OCI-M1 (cell line): Measurements from ENCODE around the gene PFKFB2.
A peak's percentile ranks its signal among the peaks of the same experiment; 100 is the strongest.

Experiments used
- DNase-seq: peaks from one replicate; lab custom pipeline; 2025; lab: John Stamatoyannopoulos, UW

PFKFB2 gene

GRCh38 chr1:207021876-207022596 is 31.0 kb upstream of the PFKFB2 start:
- no peak for DNase-seq

- DNase-seq, result no peak
Measured at GRCh38 chr1:207022996-207023679, 29.9 kb upstream of the PFKFB2 start.

GRCh38 chr1:207024202-207025145 is 28.6 kb upstream of the PFKFB2 start:
- DNase-seq, result peak; percentile 99

GRCh38 chr1:207025146-207025880 is 27.8 kb upstream of the PFKFB2 start:
- DNase-seq, result no peak

GRCh38 chr1:207026104-207026534 is 27.0 kb upstream of the PFKFB2 start:
- no peak for DNase-seq

GRCh38 chr1:207027206-207027777 is 25.8 kb upstream of the PFKFB2 start:
- DNase-seq, result no peak

GRCh38 chr1:207027921-207028320 is 25.2 kb upstream of the PFKFB2 start:
- no peak for DNase-seq

- DNase-seq, result no peak
Measured at GRCh38 chr1:207028884-207029650, 24.0 kb upstream of the PFKFB2 start.

GRCh38 chr1:207029701-207030521 is 23.2 kb upstream of the PFKFB2 start:
- DNase-seq, result no peak

- no peak for DNase-seq
Measured at GRCh38 chr1:207030522-207031009, 22.5 kb upstream of the PFKFB2 start.

- DNase-seq, result no peak
Measured at GRCh38 chr1:207031016-207031415, 22.1 kb upstream of the PFKFB2 start.

- no peak for DNase-seq
Measured at GRCh38 chr1:207031632-207032264, 21.3 kb upstream of the PFKFB2 start.

- DNase-seq, result no peak
Measured at GRCh38 chr1:207032528-207033017, 20.5 kb upstream of the PFKFB2 start, which contains the start of gene C1orf116. Gene C1orf116 (minus strand): TSS chr1:207032756. CDS start chr1:207027598, 5,158 bp downstream.

- no peak for DNase-seq
Measured at GRCh38 chr1:207033302-207033701, 19.8 kb upstream of the PFKFB2 start.

GRCh38 chr1:207034208-207034607 is 18.9 kb upstream of the PFKFB2 start:
- no peak for DNase-seq

GRCh38 chr1:207034998-207035397 is 18.1 kb upstream of the PFKFB2 start:
- DNase-seq, result peak; percentile 39

- DNase-seq, result no peak
Measured at GRCh38 chr1:207035877-207036551, 17.1 kb upstream of the PFKFB2 start.

- DNase-seq, result no peak
Measured at GRCh38 chr1:207036865-207037264, 16.2 kb upstream of the PFKFB2 start.
